SK-N-MC (cell line): ENCODE measurements around the gene NTRK1.

Source experiments
- EZH2 ChIP-seq: fragments of 200-600 bp; sonication (generic); IDR thresholded peaks from one replicate; pipeline ENCODE4 v1.6.1; 2017; ENCODE audit warnings: antibody characterized with exemption
- POLR2AphosphoS5 ChIP-seq: IDR thresholded peaks from 2 replicates; pipeline ENCODE4 v1.6.1; 2012; ENCODE audit warnings: mild to moderate bottlenecking, low read depth, low read length, borderline replicate concordance

DNA sequence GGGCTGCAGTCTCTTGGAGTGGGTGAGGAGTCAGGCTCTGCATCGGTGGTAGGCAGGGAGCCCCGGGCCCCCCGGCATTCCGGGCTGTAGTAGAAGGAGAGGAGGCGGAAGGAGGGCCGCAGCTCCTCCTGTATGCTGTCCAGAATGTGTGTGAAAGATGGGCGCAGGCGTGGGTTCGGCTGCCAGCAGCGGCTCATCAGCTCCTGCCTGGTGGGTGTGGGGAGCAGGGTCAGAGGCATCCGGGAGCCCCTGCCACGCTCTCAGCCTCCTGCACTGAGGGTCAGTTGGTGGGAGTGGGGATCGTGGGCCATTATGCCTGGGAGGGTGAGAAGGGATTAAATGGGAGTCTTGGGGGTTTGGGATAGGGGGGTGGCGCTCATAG is 19.8 kb upstream of the NTRK1 start:
- TF ChIP-seq POLR2AphosphoS5 (no peak), EZH2 (no peak)
